Activated CD8-positive, alpha-beta memory T cell treated with anti-CD3 and anti-CD28 coated beads for 48 hours (primary cell): ENCODE data around the gene SPNS3.

Experiments
- DNase-seq, 3 experiments: peaks; one replicate each; pipeline ENCODE4 v3.0.0-alpha.2; 2020; ENCODE audit warnings: low read depth in 2 of 3, low spot score in 2 of 3

The SPNS3 gene

GRCh38 chr17:4465786-4466185 lies 32.0 kb downstream of the SPNS3 start:
- DNase-seq, result no peak

- DNase-seq, result no peak
Measured at GRCh38 chr17:4467287-4467686, 33.5 kb downstream of the SPNS3 start.

- DNase-seq, result no peak
Measured at GRCh38 chr17:4469552-4469951, 35.8 kb downstream of the SPNS3 start.

- no peak for DNase-seq
Measured at GRCh38 chr17:4472286-4472685, 38.5 kb downstream of the SPNS3 start.

GRCh38 chr17:4474093-4474492 lies 40.4 kb downstream of the SPNS3 start:
- no peak for DNase-seq

- DNase-seq, result no peak
Measured at GRCh38 chr17:4475001-4475400, 41.3 kb downstream of the SPNS3 start.

- no peak for DNase-seq
Measured at GRCh38 chr17:4475463-4475862, 41.7 kb downstream of the SPNS3 start.

- no peak for DNase-seq
Measured at GRCh38 chr17:4476017-4476416, 42.3 kb downstream of the SPNS3 start.

- DNase-seq, result no peak
Measured at GRCh38 chr17:4476511-4477070, 42.9 kb downstream of the SPNS3 start.

GRCh38 chr17:4477255-4477791 lies 43.6 kb downstream of the SPNS3 start:
- DNase-seq, result no peak

GRCh38 chr17:4478318-4478830 lies 44.6 kb downstream of the SPNS3 start:
- no peak for DNase-seq

- DNase-seq, result no peak
Measured at GRCh38 chr17:4479340-4479981, 45.7 kb downstream of the SPNS3 start.

GRCh38 chr17:4479982-4480751 lies 46.4 kb downstream of the SPNS3 start:
- DNase-seq, result no peak

GRCh38 chr17:4480929-4481898 lies 47.5 kb downstream of the SPNS3 start:
- DNase-seq, result no peak

- no peak for DNase-seq
Measured at GRCh38 chr17:4482338-4483011, 48.7 kb downstream of the SPNS3 start.

GRCh38 chr17:4483012-4483840 lies 49.5 kb downstream of the SPNS3 start:
- no peak for DNase-seq

- DNase-seq, result peak in 1 of 3 experiments; percentile 40
Measured at GRCh38 chr17:4485676-4486646, 52.2 kb downstream of the SPNS3 start.

GRCh38 chr17:4487296-4487695 lies 53.6 kb downstream of the SPNS3 start:
- no peak for DNase-seq
